B cell (primary cell): ENCODE results near the gene RAB7B. TPM values are rescaled to one million over a fixed set of nuclear protein-coding genes. Genes with fewer than 3 reads are reported as not detected.

ENCODE experiments used
- ATAC-seq: fragments of 200-7000 bp; cut with Tn5 transposase; one replicate; pipeline ENCODE4 v1.10.0; 2021; ENCODE audit warnings: low read depth, mild to moderate bottlenecking, moderate number of reproducible peaks, moderate library complexity
- CTCF ChIA-PET: fragments of 350-600 bp; sonication (Branson Sonifier 250); formaldehyde crosslinking; loops from one replicate; lab custom pipeline; 2021; ENCODE audit warnings: antibody characterized with exemption, inconsistent platforms; lab: Charles Lee
- POLR2A ChIA-PET: fragments of 350-600 bp; sonication (Branson Sonifier 250); formaldehyde crosslinking; loops from one replicate; lab custom pipeline; 2021; ENCODE audit warnings: antibody characterized with exemption; lab: Charles Lee
- DNase-seq: peaks from one replicate; pipeline ENCODE4 v3.0.0; 2013
- H2AFZ ChIP-seq: 2 replicates; pipeline ENCODE4 v1.6.1; 2012; ENCODE audit warnings: mild to moderate bottlenecking, low read depth, low read length; ENCODE audit not compliant: insufficient read depth, poor library complexity, severe bottlenecking
- H3K27ac ChIP-seq, 2 donors: 1 replicate in 1 of 2; 2 replicates in 1 of 2; pipeline ENCODE4 v1.5.1; 2012 to 2013; ENCODE audit warnings: low read length in 2 of 2, mild to moderate bottlenecking in 2 of 2, moderate library complexity in 1 of 2
- H3K27me3 ChIP-seq, 4 experiments: fragments of 200-600 bp in 1 of 4; sonication (generic) in 1 of 4; replicated peaks in 1 of 4; 1 replicate in 2 of 4; 2 replicates in 2 of 4; pipeline versions ENCODE4 v1.6.1 to v1.7.0; 2013 to 2016; ENCODE audit warnings: low read length in 3 of 4, mild to moderate bottlenecking in 2 of 4, mixed read lengths in 1 of 4, moderate library complexity in 1 of 4; ENCODE audit not compliant: insufficient read depth in 4 of 4, control insufficient read depth in 3 of 4; ENCODE audit errors: control extremely low read depth in 1 of 4
- H3K36me3 ChIP-seq, 2 experiments: replicated peaks in 1 of 2; 1 replicate in 1 of 2; 2 replicates in 1 of 2; pipeline versions ENCODE4 v1.6.1 to v1.7.1; 2013; ENCODE audit warnings: low read length in 1 of 2; ENCODE audit not compliant: insufficient read depth in 2 of 2, control insufficient read depth in 1 of 2; ENCODE audit errors: control extremely low read depth in 1 of 2, extremely low read depth in 1 of 2
- H3K4me1 ChIP-seq, 2 donors: fragments of 200-600 bp in 1 of 2; sonication (generic) in 1 of 2; 1 replicate in 1 of 2; 2 replicates in 1 of 2; pipeline versions ENCODE4 v1.5.1 to v1.6.1; 2013 to 2017; ENCODE audit warnings: low read length in 2 of 2; ENCODE audit not compliant: control insufficient read depth in 2 of 2, insufficient read depth in 2 of 2
- H3K4me2 ChIP-seq: replicated peaks from 2 replicates; pipeline ENCODE3; 2012; ENCODE audit warnings: mild to moderate bottlenecking, low read depth, low read length; ENCODE audit not compliant: poor library complexity, severe bottlenecking
- H3K4me3 ChIP-seq, 5 experiments: fragments of 200-600 bp in 1 of 5; sonication (generic) in 1 of 5; 1 replicate in 3 of 5; 2 replicates in 2 of 5; pipeline versions ENCODE4 v1.5.1 to v1.7.0; 2011 to 2016; ENCODE audit warnings: low read length in 4 of 5, mild to moderate bottlenecking in 4 of 5, low read depth in 2 of 5, control low read depth in 1 of 5, moderate library complexity in 1 of 5; ENCODE audit not compliant: insufficient read depth in 1 of 5; ENCODE audit errors: control extremely low read depth in 1 of 5, extremely low read depth in 1 of 5
- H3K79me2 ChIP-seq: fragments of 200-600 bp; sonication (generic); one replicate; pipeline ENCODE4 v1.6.0; 2016; ENCODE audit warnings: low read length; ENCODE audit not compliant: control insufficient read depth, insufficient read depth
- H3K9ac ChIP-seq: fragments of 200-600 bp; sonication (generic); 2 replicates; pipeline ENCODE4 v1.6.1; 2017; ENCODE audit warnings: mild to moderate bottlenecking, low read length, moderate library complexity
- H3K9me3 ChIP-seq, 3 donors: one replicate each; pipeline versions ENCODE4 v1.6.1 to v1.7.1; 2013; ENCODE audit warnings: low read length in 2 of 3; ENCODE audit not compliant: control insufficient read depth in 2 of 3, insufficient read depth in 1 of 3; ENCODE audit errors: control extremely low read depth in 1 of 3
- H4K20me1 ChIP-seq: 2 replicates; pipeline ENCODE4 v1.6.0; 2012; ENCODE audit warnings: mild to moderate bottlenecking, low read length; ENCODE audit not compliant: insufficient read depth, control insufficient read depth, poor library complexity, severe bottlenecking
- H3K27ac Mint-ChIP-seq: one replicate; pipeline ENCODE4 v1.8.0; 2021; ENCODE audit warnings: mixed read lengths
- H3K27me3 Mint-ChIP-seq: one replicate; pipeline ENCODE4 v1.8.0; 2021; ENCODE audit warnings: mixed read lengths
- H3K4me1 Mint-ChIP-seq: one replicate; pipeline ENCODE4 v1.8.0; 2021; ENCODE audit warnings: mixed read lengths
- H3K4me3 Mint-ChIP-seq: one replicate; pipeline ENCODE4 v1.8.0; 2021; ENCODE audit warnings: mixed read lengths
- H3K9me3 Mint-ChIP-seq: one replicate; pipeline ENCODE4 v1.8.0; 2022; ENCODE audit warnings: mixed read lengths; ENCODE audit not compliant: insufficient read depth
- CTCF ChIP-seq: fragments of 200-600 bp; IDR thresholded peaks from one replicate; pipeline ENCODE4 v1.8.0; 2022; ENCODE audit warnings: antibody characterized with exemption, mild to moderate bottlenecking
- EZH2 ChIP-seq: IDR thresholded peaks from 2 replicates; pipeline ENCODE4 v1.6.1; 2012; ENCODE audit warnings: borderline replicate concordance, low read depth, mild to moderate bottlenecking, moderate library complexity, low read length; ENCODE audit not compliant: insufficient read depth, poor library complexity, severe bottlenecking
- whole genome bisulfite sequencing: methylation state at CpG from one replicate; pipeline ENCODE4 v1.1.5; 2013; ENCODE audit warnings: missing lambda C conversion rate; ENCODE audit not compliant: insufficient coverage; 5-methylcytosine and 5-hydroxymethylcytosine counted together
- intact Hi-C: fragments of 100-400 bp; cut with micrococcal nuclease; formaldehyde crosslinking; loops from one replicate; pipeline ENCODE4 v1.10.0; 2022
- polyA plus RNA-seq: library from polyadenylated mRNA; depleted of rRNA; stranded (reverse); fragments of >200 nt; gene quantifications from 2 replicates; pipeline ENCODE4 v1.2.3, GENCODE V29; 2012
- total RNA-seq, 2 donors: library from RNA; stranded (reverse); fragments of 120-200 nt in 1 of 2; gene quantifications; 1 replicate in 1 of 2; 2 replicates in 1 of 2; pipeline versions ENCODE4 v1.2.3 to v1.2.4, GENCODE V29; 2013 to 2022

RAB7B gene
- total and polyA plus RNA-seq, 2 donors (not counting 1 experiment from before 2014, with no cell fraction given) = not detected

GRCh38 chr1:205975387-205975998 lies 27.7 kb downstream of the RAB7B start:
- WGBS = 94% methylated on average over 15 of the region's 15 CpGs
- H3K9ac ChIP-seq = no peak overlapping the region
- no peaks in the 10 kb centered on the region for H4K20me1 ChIP-seq
- no peaks in the 10 kb centered on the region for H3K9me3 ChIP-seq
- no peaks in the 10 kb centered on the region for H3K27me3 ChIP-seq
- H3K27ac Mint-ChIP-seq = no peak overlapping the region
- H3K27me3 Mint-ChIP-seq = peaks cover 2% of the 10 kb centered on the region
- H3K4me1 Mint-ChIP-seq = no peaks in the 10 kb centered on the region
- intact Hi-C loops = loop anchor here (5.0 kb wide), 1 partner anchor 263 kb away; no protein-coding TSS in a partner anchor
- no peaks in the 10 kb centered on the region for H3K79me2 ChIP-seq
- CTCF ChIA-PET = interaction anchor here (2.7 to 11.3 kb wide), 6 partner anchors 55 to 384 kb away, joined by 23 to 434 read pairs (median 78); no protein-coding TSS in a partner anchor
- no peak for TF ChIP-seq EZH2
- no peak for TF ChIP-seq CTCF
- H3K4me1 ChIP-seq = no peaks in the 10 kb centered on the region
- H3K9me3 Mint-ChIP-seq = no peaks in the 10 kb centered on the region
- ATAC-seq (no peak), DNase-seq (no peak)
- no peak overlapping the region for H3K4me3 ChIP-seq
- H2AFZ ChIP-seq = no peak overlapping the region
- H3K4me3 Mint-ChIP-seq = no peak overlapping the region
- POLR2A ChIA-PET = no interaction called here
- H3K36me3 ChIP-seq = no peaks in the 10 kb centered on the region
- no peak overlapping the region for H3K27ac ChIP-seq
- no peak overlapping the region for H3K4me2 ChIP-seq

GRCh38 chr1:205974712-205975111 lies 28.5 kb downstream of the RAB7B start:
- 95% methylated on average over 3 of the region's 3 CpGs for WGBS
- no peak for ATAC-seq
- ChIA-PET CTCF (no interaction called here), POLR2A (no interaction called here)
- no peak for TF ChIP-seq CTCF
- TF ChIP-seq EZH2 = no peak
- Histone ChIP-seq H3K27me3 (no peaks in the 10 kb centered on the region), H3K79me2 (no peaks in the 10 kb centered on the region), H2AFZ (no peak overlapping the region), H3K4me2 (no peak overlapping the region), H4K20me1 (no peaks in the 10 kb centered on the region), H3K9me3 (no peaks in the 10 kb centered on the region), H3K4me1 (no peaks in the 10 kb centered on the region), H3K4me3 (no peak overlapping the region), H3K9ac (no peak overlapping the region), H3K36me3 (no peaks in the 10 kb centered on the region), H3K27ac (no peak overlapping the region)
- Mint-ChIP-seq H3K4me3 (no peak overlapping the region), H3K27me3 (peaks cover 2% of the 10 kb centered on the region), H3K27ac (no peak overlapping the region), H3K9me3 (no peaks in the 10 kb centered on the region), H3K4me1 (no peaks in the 10 kb centered on the region)
- DNase-seq = no peak
- intact Hi-C loops = loop anchor here (5.0 kb wide), 1 partner anchor 262 kb away; no protein-coding TSS in a partner anchor
